Stimulated activated CD4-positive, alpha-beta T cell treated with anti-CD3 and anti-CD28 coated beads, Interleukin-4, amount 100 ng/mL, for 1 hour (primary cell): ENCODE measurements around the gene C16orf95.

Experiments used
- DNase-seq: peaks from one replicate; pipeline ENCODE4 v3.0.0-alpha.2; 2020

The C16orf95 gene

GRCh38 chr16:87330646-87331045 is 13.5 kb upstream of the C16orf95 start:
- no peak for DNase-seq

- DNase-seq = no peak
These were observed 13.0 kb upstream of the C16orf95 start for GRCh38 chr16:87330257-87330624.

GRCh38 chr16:87329436-87330256 is 12.5 kb upstream of the C16orf95 start:
- no peak for DNase-seq

- DNase-seq = no peak
These were observed 11.7 kb upstream of the C16orf95 start for GRCh38 chr16:87328846-87329245.

GRCh38 chr16:87327798-87328495 is 10.8 kb upstream of the C16orf95 start:
- DNase-seq = no peak

- no peak for DNase-seq
These were observed 9.0 kb upstream of the C16orf95 start for GRCh38 chr16:87326151-87326571.

- no peak for DNase-seq
These were observed 8.2 kb upstream of the C16orf95 start for GRCh38 chr16:87325423-87325858.

- DNase-seq = peak; percentile 39
These were observed 7.5 kb upstream of the C16orf95 start for GRCh38 chr16:87324411-87325275.

- DNase-seq = no peak
These were observed 6.7 kb upstream of the C16orf95 start for GRCh38 chr16:87323727-87324410.

GRCh38 chr16:87322833-87323726 is 5.9 kb upstream of the C16orf95 start:
- DNase-seq = no peak

GRCh38 chr16:87322360-87322759 is 5.2 kb upstream of the C16orf95 start:
- no peak for DNase-seq

GRCh38 chr16:87321336-87322107 is 4.3 kb upstream of the C16orf95 start:
- DNase-seq = no peak

- no peak for DNase-seq
These were observed 3.5 kb upstream of the C16orf95 start for GRCh38 chr16:87320510-87321227.

GRCh38 chr16:87319997-87320491 is 2.9 kb upstream of the C16orf95 start:
- DNase-seq = no peak

- DNase-seq = no peak
These were observed 1.8 kb upstream of the C16orf95 start for GRCh38 chr16:87319011-87319410.

GRCh38 chr16:87317750-87318644 is 805 bp upstream of the C16orf95 start:
- no peak for DNase-seq

- no peak for DNase-seq
These were observed 706 bp downstream of the C16orf95 start for GRCh38 chr16:87316450-87316922.

- no peak for DNase-seq
These were observed 2.2 kb downstream of the C16orf95 start for GRCh38 chr16:87314990-87315420.

- no peak for DNase-seq
These were observed 5.2 kb downstream of the C16orf95 start for GRCh38 chr16:87312008-87312407.
